Spleen (tissue), 11 donors: ENCODE results near the gene KCND3. TPM values are rescaled to one million over a fixed set of nuclear protein-coding genes. Genes with fewer than 3 reads are reported as not detected.

Experiments
- DNase-seq: peaks from one replicate; pipeline ENCODE4 v3.0.0-alpha.2; 2020
- H3K27ac ChIP-seq, 8 donors: fragments of 200-600 bp; sonication (generic) in 7 of 8; 1 replicate in 4 of 8; 2 replicates in 4 of 8; pipeline versions ENCODE4 v1.5.0 to v1.8.0; 2016 to 2021; ENCODE audit warnings: inconsistent platforms in 4 of 8, mild to moderate bottlenecking in 4 of 8, moderate library complexity in 1 of 8
- H3K27me3 ChIP-seq, 7 donors: fragments of 200-600 bp; sonication (generic) in 6 of 7; replicated peaks in 1 of 7; 1 replicate in 4 of 7; 2 replicates in 3 of 7; pipeline versions ENCODE4 v1.5.0 to v1.8.0; 2016 to 2021; ENCODE audit warnings: inconsistent platforms in 3 of 7, mild to moderate bottlenecking in 1 of 7
- H3K36me3 ChIP-seq, 6 donors: fragments of 200-600 bp; sonication (generic) in 5 of 6; 1 replicate in 4 of 6; 2 replicates in 2 of 6; pipeline versions ENCODE4 v1.5.0 to v1.8.0; 2016 to 2021; ENCODE audit warnings: inconsistent platforms in 2 of 6
- H3K4me1 ChIP-seq, 6 donors: fragments of 200-600 bp; sonication (generic) in 5 of 6; 1 replicate in 3 of 6; 2 replicates in 3 of 6; pipeline versions ENCODE4 v1.5.0 to v1.8.0; 2016 to 2021; ENCODE audit warnings: inconsistent platforms in 3 of 6
- H3K4me3 ChIP-seq, 8 donors: fragments of 200-600 bp; sonication (generic) in 7 of 8; 1 replicate in 4 of 8; 2 replicates in 4 of 8; pipeline versions ENCODE4 v1.5.0 to v1.8.0; 2016 to 2021; ENCODE audit warnings: inconsistent platforms in 4 of 8, mild to moderate bottlenecking in 4 of 8, moderate library complexity in 2 of 8
- H3K9me3 ChIP-seq, 8 donors: fragments of 200-600 bp; sonication (generic) in 7 of 8; 1 replicate in 4 of 8; 2 replicates in 4 of 8; pipeline versions ENCODE4 v1.5.0 to v1.8.0; 2016 to 2021; ENCODE audit warnings: inconsistent platforms in 4 of 8
- CTCF ChIP-seq, 11 experiments: fragments of 200-600 bp in 7 of 11; fragments of 450-650 bp in 4 of 11; sonication (generic) in 4 of 11; IDR thresholded peaks in 8 of 11; conservative IDR thresholded peaks in 3 of 11; 1 replicate in 7 of 11; 2 replicates in 4 of 11; pipeline versions ENCODE4 v1.4.0 to v1.8.0; 2016 to 2021; ENCODE audit warnings: antibody characterized with exemption in 11 of 11, inconsistent platforms in 4 of 11, mild to moderate bottlenecking in 1 of 11
- POLR2A ChIP-seq, 3 donors: fragments of 450-650 bp; IDR thresholded peaks; one replicate each; pipeline ENCODE4 v1.5.1; 2017; ENCODE audit warnings: antibody characterized with exemption in 3 of 3, mild to moderate bottlenecking in 1 of 3
- POLR2AphosphoS5 ChIP-seq, 3 donors: sonication (generic); formaldehyde crosslinking; IDR thresholded peaks; one replicate each; pipeline ENCODE4 v1.5.1; 2017; ENCODE audit warnings: antibody characterized with exemption in 3 of 3
- WGBS, 5 donors: extraction: QIAGEN DNeasy Blood & Tissue Kit in 3 of 5; methylation state at CpG; one replicate each; pipeline versions ENCODE4 v1.1.5 to v1.1.7; 2013 to 2018; 5-methylcytosine and 5-hydroxymethylcytosine counted together
- intact Hi-C: fragments of 100-400 bp; cut with DNase I; formaldehyde crosslinking; loops from one replicate; pipeline ENCODE4 v1.15.0; 2023; ENCODE audit warnings: low total_unique reads
- polyA plus RNA-seq, 3 donors: library from polyadenylated mRNA; stranded (reverse); fragments of 200-250 nt; gene quantifications; one replicate each; pipeline ENCODE4 v1.2.1, GENCODE V29; 2013
- total RNA-seq, 7 donors: library from RNA; depleted of rRNA in 3 of 7; stranded (reverse); fragments of >200 nt in 3 of 7; fragmentation: NEBNext Ultra II Directional in 4 of 7; extraction: Animal tissue kit (Norgen Biotek cat#: 25700) in 4 of 7; gene quantifications; one replicate each; pipeline versions ENCODE4 v1.1.0 to v1.2.1, GENCODE V29; 2016 to 2021
- donor health status: healthy with polysubstance abuse.
- donor health status: DM: no; HTN: no; CAD: no; lungs with moderate emphysema.
- donor health status: DM: no; HTN: no; CAD: no.
- donor health status: Bipolar disorder and iron deficiency.
- donor health status: healthy.
- donor health status: DM: no; HTN: no; CAD: no.
- donor health status: DM: yes; HTN: yes; CAD: no.

The KCND3 gene
- total and polyA plus RNA-seq, 10 donors: 0.67 to 14.2 (median 8.6) TPM

GRCh38 chr1:111878649-111879048 is 110.8 kb downstream of the KCND3 start:
- Histone ChIP-seq H3K4me3 (no peak overlapping the region), H3K27me3 (peaks cover 0 to 17% (median 0%) of the 10 kb centered on the region in 7 donors), H3K36me3 (no peaks in the 10 kb centered on the region), H3K9me3 (no peaks in the 10 kb centered on the region), H3K4me1 (peaks cover 6 to 51% (median 28%) of the 10 kb centered on the region in 6 donors), H3K27ac (no peak overlapping the region)
- no peak for TF ChIP-seq POLR2AphosphoS5 (IDR thresholded peaks at IDR 0.05)
- no peak for TF ChIP-seq POLR2A (IDR thresholded peaks at IDR 0.05)
- TF ChIP-seq CTCF (IDR thresholded peaks at IDR 0.05 in 8 of 11, conservative IDR thresholded peaks at IDR 0.05 in 3 of 11): no peak
- no peak for DNase-seq
- WGBS, 5 donors: 32 to 45% (median 43%) methylated on average over 1 of the region's 1 CpG
- intact Hi-C loops: no loop called here

- Histone ChIP-seq H3K27ac (peak overlapping the region in 1 of 8 donors; percentile 33), H3K36me3 (no peaks in the 10 kb centered on the region), H3K27me3 (peaks cover 0 to 17% (median 0%) of the 10 kb centered on the region in 7 donors), H3K4me3 (no peak overlapping the region), H3K4me1 (peaks cover 6 to 48% (median 28%) of the 10 kb centered on the region in 6 donors), H3K9me3 (no peaks in the 10 kb centered on the region)
- WGBS, 5 donors: 60 to 74% (median 66%) methylated on average over 7 of the region's 7 CpGs
- DNase-seq: no peak
- TF ChIP-seq POLR2A (IDR thresholded peaks at IDR 0.05) (no peak), CTCF (IDR thresholded peaks at IDR 0.05 in 8 of 11, conservative IDR thresholded peaks at IDR 0.05 in 3 of 11) (no peak), POLR2AphosphoS5 (IDR thresholded peaks at IDR 0.05) (no peak)
- intact Hi-C loops: no loop called here
Observed at GRCh38 chr1:111878091-111878490, 111.4 kb downstream of the KCND3 start.

- H3K27me3 ChIP-seq: peaks cover 0 to 17% (median 0%) of the 10 kb centered on the region in 7 donors
- 68 to 89% (median 85%) methylated on average over 3 of the region's 3 CpGs for WGBS, 5 donors
Observed at GRCh38 chr1:111876631-111877030, 112.8 kb downstream of the KCND3 start.

GRCh38 chr1:111875640-111876039 is 113.8 kb downstream of the KCND3 start:
- intact Hi-C loops: no loop called here
- 87 to 95% (median 89%) methylated on average over 3 of the region's 3 CpGs for WGBS, 5 donors

More at GRCh38 chr1:111876631-111877030, 112.8 kb downstream of the KCND3 start:
- TF ChIP-seq CTCF (IDR thresholded peaks at IDR 0.05 in 8 of 11, conservative IDR thresholded peaks at IDR 0.05 in 3 of 11) (no peak), POLR2A (IDR thresholded peaks at IDR 0.05) (no peak), POLR2AphosphoS5 (IDR thresholded peaks at IDR 0.05) (no peak)
- H3K4me1 ChIP-seq: peaks cover 6 to 37% (median 25%) of the 10 kb centered on the region in 6 donors
- H3K27ac ChIP-seq: no peak overlapping the region
- no peaks in the 10 kb centered on the region for H3K9me3 ChIP-seq
- no peaks in the 10 kb centered on the region for H3K36me3 ChIP-seq
- no peak overlapping the region for H3K4me3 ChIP-seq
- DNase-seq: no peak
- intact Hi-C loops: no loop called here

More at GRCh38 chr1:111875640-111876039, 113.8 kb downstream of the KCND3 start:
- Histone ChIP-seq H3K4me1 (peaks cover 0 to 27% (median 17%) of the 10 kb centered on the region in 6 donors), H3K27me3 (peaks cover 0 to 14% (median 0%) of the 10 kb centered on the region in 7 donors), H3K36me3 (no peaks in the 10 kb centered on the region), H3K27ac (no peak overlapping the region), H3K4me3 (no peak overlapping the region), H3K9me3 (no peaks in the 10 kb centered on the region)
- TF ChIP-seq POLR2AphosphoS5 (IDR thresholded peaks at IDR 0.05): no peak
- TF ChIP-seq POLR2A (IDR thresholded peaks at IDR 0.05): no peak
- TF ChIP-seq CTCF (IDR thresholded peaks at IDR 0.05 in 8 of 11, conservative IDR thresholded peaks at IDR 0.05 in 3 of 11): no peak
- no peak for DNase-seq
